K562 (cell line): ENCODE measurements around the gene TMED4. TPM values are rescaled to one million over a fixed set of nuclear protein-coding genes. Genes with fewer than 3 reads are reported as not detected.

Experiments used
- ARID3B ChIP-seq: fragments of 250-450 bp; sonication (Bioruptor Pico); IDR thresholded peaks from 2 replicates; pipeline ENCODE4 v1.4.0; 2020; ENCODE audit warnings: borderline replicate concordance
- CREM ChIP-seq: IDR thresholded peaks from 2 replicates; pipeline ENCODE4 v1.6.1; 2014; ENCODE audit warnings: antibody characterized with exemption, low read depth
- DACH1 ChIP-seq: fragments of 450-650 bp; IDR thresholded peaks from 2 replicates; pipeline ENCODE4 v1.6.1; 2018; ENCODE audit not compliant: partially characterized antibody
- ETS1 ChIP-seq: conservative IDR thresholded peaks from 2 replicates; pipeline ENCODE4 v1.6.1; 2011; ENCODE audit warnings: low read depth, mild to moderate bottlenecking, low read length; ENCODE audit not compliant: control insufficient read depth
- ETV5 ChIP-seq: sonication (generic); formaldehyde crosslinking; IDR thresholded peaks from 2 replicates; pipeline ENCODE4 v1.4.0; 2020; ENCODE audit warnings: low read depth, mild to moderate bottlenecking, missing genetic modification reagents
- JUN ChIP-seq, 2 experiments: sonication (generic) in 1 of 2; formaldehyde crosslinking in 1 of 2; IDR thresholded peaks; 2 replicates each; pipeline versions ENCODE4 v1.6.1 to v1.8.0; 2012 to 2022; ENCODE audit warnings: borderline replicate concordance in 2 of 2, mild to moderate bottlenecking in 2 of 2, improper control_type of control experiment in 1 of 2, low read depth in 1 of 2, low read length in 1 of 2, missing genetic modification reagents in 1 of 2
- KDM2B ChIP-seq: fragments of 250-450 bp; sonication (Bioruptor Pico); IDR thresholded peaks from 2 replicates; pipeline ENCODE4 v1.8.0; 2021; ENCODE audit warnings: mild to moderate bottlenecking, moderate library complexity
- KLF13 ChIP-seq: fragments of 450-650 bp; IDR thresholded peaks from 2 replicates; pipeline ENCODE4 v1.6.1; 2016; ENCODE audit warnings: missing genetic modification characterization, low read depth, mild to moderate bottlenecking, missing compliant biosample characterization, moderate library complexity, borderline replicate concordance
- NFIC ChIP-seq: fragments of 450-650 bp; IDR thresholded peaks from 2 replicates; pipeline ENCODE4 v1.6.1; 2017; ENCODE audit warnings: mild to moderate bottlenecking, inconsistent platforms
- PCBP1 ChIP-seq: fragments of 200-400 bp; formaldehyde crosslinking; IDR thresholded peaks from 2 replicates; pipeline ENCODE4 v1.6.1; 2018; ENCODE audit warnings: mild to moderate bottlenecking, low read depth, low read length; ENCODE audit not compliant: poor library complexity, severe bottlenecking
- RB1 ChIP-seq: fragments of 450-650 bp; IDR thresholded peaks from 2 replicates; pipeline ENCODE4 v1.6.1; 2017; ENCODE audit warnings: low read depth, mild to moderate bottlenecking
- RBBP5 ChIP-seq: fragments of 200-600 bp; sonication (generic); IDR thresholded peaks from 2 replicates; pipeline ENCODE4 v1.6.1; 2012; ENCODE audit warnings: borderline replicate concordance, mild to moderate bottlenecking, low read length, control low read depth, inconsistent platforms; ENCODE audit not compliant: insufficient read depth, poor library complexity, severe bottlenecking
- SIN3B ChIP-seq: fragments of 450-650 bp; IDR thresholded peaks from 2 replicates; pipeline ENCODE4 v1.6.1; 2017; ENCODE audit warnings: low read depth, mild to moderate bottlenecking, moderate library complexity
- SMAD1 ChIP-seq: fragments of 150-350 bp; IDR thresholded peaks from 2 replicates; pipeline ENCODE4 v1.6.1; 2014; ENCODE audit warnings: low read length, low read depth; ENCODE audit not compliant: partially characterized antibody
- ZBTB7A ChIP-seq: IDR thresholded peaks from 2 replicates; pipeline ENCODE4 v1.6.1; 2011; ENCODE audit warnings: low read depth, mild to moderate bottlenecking, low read length, moderate library complexity, borderline replicate concordance; ENCODE audit not compliant: control insufficient read depth
- ZNF253 ChIP-seq: fragments of 250-450 bp; sonication (Bioruptor Pico); conservative IDR thresholded peaks from 2 replicates; pipeline ENCODE4 v1.6.1; 2021; ENCODE audit warnings: mild to moderate bottlenecking
- polyA plus RNA-seq, 8 experiments: library from polyadenylated mRNA; depleted of rRNA in 4 of 8; stranded (reverse) in 5 of 8; unstranded in 3 of 8; fragments of >200 nt; fragmentation: Nextera tagmentation in 2 of 8; fragmentation: Illumina TruSeq in 1 of 8; extraction: Ambion mirVana in 2 of 8; extraction: Trizol in 1 of 8; gene quantifications; 2 replicates each; pipeline versions ENCODE4 v1.2.1 to v1.2.3, GENCODE V29; 2011 to 2014; ENCODE audit warnings: inconsistent platforms in 1 of 8, missing spikeins in 1 of 8
- total RNA-seq, 7 experiments: library from RNA; depleted of rRNA in 6 of 7; stranded (reverse); fragments of >200 nt in 6 of 7; fragmentation: Illumina TruSeq in 2 of 7; extraction: Trizol in 2 of 7; gene quantifications; 2 replicates each; pipeline versions ENCODE4 v1.2.1 to v1.2.3, GENCODE V29; 2011 to 2021; ENCODE audit warnings: low replicate concordance in 1 of 7
- TF ChIP-seq, protein P1 (sequence below): fragments of 450-650 bp; IDR thresholded peaks from 2 replicates; pipeline ENCODE4 v1.7.1; 2018; ENCODE audit warnings: mild to moderate bottlenecking, low read depth; ENCODE audit not compliant: partially characterized antibody
- TF ChIP-seq, protein P2 (sequence below): sonication (generic); formaldehyde crosslinking; IDR thresholded peaks from 2 replicates; pipeline ENCODE4 v1.8.1; 2023; ENCODE audit warnings: mild to moderate bottlenecking, missing genetic modification reagents

Gene TMED4
- total and polyA plus RNA-seq, 9 of the 15 experiments (the other 6 are each of a cell fraction or from before 2014, with no cell fraction given) = 20.3 to 64.0 (median 42.1) TPM

DNA sequence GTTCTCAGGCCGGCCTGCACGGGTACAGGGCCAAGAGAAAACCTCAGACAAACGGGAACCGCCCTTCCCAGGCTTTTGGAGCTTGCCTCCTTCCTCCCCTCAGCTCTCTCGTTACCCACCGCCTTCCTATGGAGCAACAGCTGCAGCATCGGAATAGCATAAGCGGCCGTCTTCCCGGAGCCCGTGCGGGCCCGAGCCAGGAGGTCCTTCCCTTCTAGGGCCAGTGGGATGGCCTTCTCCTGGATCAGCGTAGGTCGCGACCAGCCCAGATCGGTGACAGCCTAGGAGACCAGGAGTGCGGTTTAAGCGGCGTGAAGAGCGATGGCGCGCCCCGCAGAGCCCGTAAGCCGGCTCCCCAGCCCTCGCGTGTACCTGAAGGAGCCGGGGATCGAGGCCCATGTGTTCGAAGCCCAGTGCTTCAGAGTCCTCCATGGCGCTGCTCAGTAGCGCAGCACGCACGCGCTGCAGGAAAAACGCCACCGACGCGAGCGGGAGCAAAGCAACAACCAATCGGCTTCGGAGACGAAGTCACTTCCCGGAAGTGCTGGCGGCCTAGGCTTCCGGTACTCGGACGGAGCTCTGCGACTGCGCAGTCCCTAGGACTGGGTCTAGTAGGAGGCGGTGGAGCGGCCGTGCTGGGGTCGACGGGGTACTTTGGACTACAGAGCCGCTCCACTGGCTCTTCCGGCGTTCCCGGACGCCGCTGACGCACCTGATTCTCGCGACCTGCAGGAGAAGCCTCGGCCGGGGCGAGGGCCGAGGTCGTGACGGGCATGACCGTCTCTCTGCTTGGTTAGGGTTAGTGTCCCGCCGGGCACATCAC, 8.4 kb downstream of the TMED4 start, which contains the start of gene DDX56 (continued):
- TF ChIP-seq, protein P1, sequence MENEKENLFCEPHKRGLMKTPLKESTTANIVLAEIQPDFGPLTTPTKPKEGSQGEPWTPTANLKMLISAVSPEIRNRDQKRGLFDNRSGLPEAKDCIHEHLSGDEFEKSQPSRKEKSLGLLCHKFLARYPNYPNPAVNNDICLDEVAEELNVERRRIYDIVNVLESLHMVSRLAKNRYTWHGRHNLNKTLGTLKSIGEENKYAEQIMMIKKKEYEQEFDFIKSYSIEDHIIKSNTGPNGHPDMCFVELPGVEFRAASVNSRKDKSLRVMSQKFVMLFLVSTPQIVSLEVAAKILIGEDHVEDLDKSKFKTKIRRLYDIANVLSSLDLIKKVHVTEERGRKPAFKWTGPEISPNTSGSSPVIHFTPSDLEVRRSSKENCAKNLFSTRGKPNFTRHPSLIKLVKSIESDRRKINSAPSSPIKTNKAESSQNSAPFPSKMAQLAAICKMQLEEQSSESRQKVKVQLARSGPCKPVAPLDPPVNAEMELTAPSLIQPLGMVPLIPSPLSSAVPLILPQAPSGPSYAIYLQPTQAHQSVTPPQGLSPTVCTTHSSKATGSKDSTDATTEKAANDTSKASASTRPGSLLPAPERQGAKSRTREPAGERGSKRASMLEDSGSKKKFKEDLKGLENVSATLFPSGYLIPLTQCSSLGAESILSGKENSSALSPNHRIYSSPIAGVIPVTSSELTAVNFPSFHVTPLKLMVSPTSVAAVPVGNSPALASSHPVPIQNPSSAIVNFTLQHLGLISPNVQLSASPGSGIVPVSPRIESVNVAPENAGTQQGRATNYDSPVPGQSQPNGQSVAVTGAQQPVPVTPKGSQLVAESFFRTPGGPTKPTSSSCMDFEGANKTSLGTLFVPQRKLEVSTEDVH = peak; percentile 91
- peak; percentile 54 for TF ChIP-seq SMAD1
- TF ChIP-seq ZBTB7A = peak; percentile 57; the same call in 1 of the 2 replicates
- TF ChIP-seq RB1 = peak; percentile 24; the same call in 1 of the 2 replicates
- TF ChIP-seq CREM = peak; percentile 87
- peak; percentile 61; the same call in 1 of the 2 replicates for TF ChIP-seq ETV5 (CRISPR knock-in tag)
- TF ChIP-seq SIN3B = peak; percentile 81
- TF ChIP-seq PCBP1 = peak; percentile 58
- no peak for TF ChIP-seq DACH1
- no peak; the same call in 1 of the 2 replicates for TF ChIP-seq JUN (IDR thresholded peaks at IDR 0.05; ENCODE audit: borderline replicate concordance, low read depth, low read length)
- TF ChIP-seq JUN (CRISPR knock-in tag; IDR thresholded peaks at IDR 0.05; ENCODE audit: borderline replicate concordance) = 0 out of 2 replicates have a peak, but pooled peaks have one; percentile 45
- TF ChIP-seq ZNF253 = no peak
- TF ChIP-seq, protein P2, sequence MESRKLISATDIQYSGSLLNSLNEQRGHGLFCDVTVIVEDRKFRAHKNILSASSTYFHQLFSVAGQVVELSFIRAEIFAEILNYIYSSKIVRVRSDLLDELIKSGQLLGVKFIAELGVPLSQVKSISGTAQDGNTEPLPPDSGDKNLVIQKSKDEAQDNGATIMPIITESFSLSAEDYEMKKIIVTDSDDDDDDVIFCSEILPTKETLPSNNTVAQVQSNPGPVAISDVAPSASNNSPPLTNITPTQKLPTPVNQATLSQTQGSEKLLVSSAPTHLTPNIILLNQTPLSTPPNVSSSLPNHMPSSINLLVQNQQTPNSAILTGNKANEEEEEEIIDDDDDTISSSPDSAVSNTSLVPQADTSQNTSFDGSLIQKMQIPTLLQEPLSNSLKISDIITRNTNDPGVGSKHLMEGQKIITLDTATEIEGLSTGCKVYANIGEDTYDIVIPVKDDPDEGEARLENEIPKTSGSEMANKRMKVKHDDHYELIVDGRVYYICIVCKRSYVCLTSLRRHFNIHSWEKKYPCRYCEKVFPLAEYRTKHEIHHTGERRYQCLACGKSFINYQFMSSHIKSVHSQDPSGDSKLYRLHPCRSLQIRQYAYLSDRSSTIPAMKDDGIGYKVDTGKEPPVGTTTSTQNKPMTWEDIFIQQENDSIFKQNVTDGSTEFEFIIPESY (CRISPR knock-in tag) = peak; percentile 7; the same call in 1 of the 2 replicates
- TF ChIP-seq RBBP5 = no peak
- TF ChIP-seq KDM2B = no peak
- peak; percentile 71; the same call in 1 of the 2 replicates for TF ChIP-seq ETS1
- no peak for TF ChIP-seq ARID3B (CRISPR knock-in tag)
- no peak; the same call in 1 of the 2 replicates for TF ChIP-seq NFIC
- TF ChIP-seq KLF13 (tag) = peak; percentile 13; the same call in 1 of the 2 replicates
